ENCODE results near the gene LRRC8D. TPM values are rescaled to one million over a fixed set of nuclear protein-coding genes. Genes with fewer than 3 reads are reported as not detected.

LRRC8D gene
- total RNA-seq, 1 experiment from 2014 or later = 36.2 TPM

DNA sequence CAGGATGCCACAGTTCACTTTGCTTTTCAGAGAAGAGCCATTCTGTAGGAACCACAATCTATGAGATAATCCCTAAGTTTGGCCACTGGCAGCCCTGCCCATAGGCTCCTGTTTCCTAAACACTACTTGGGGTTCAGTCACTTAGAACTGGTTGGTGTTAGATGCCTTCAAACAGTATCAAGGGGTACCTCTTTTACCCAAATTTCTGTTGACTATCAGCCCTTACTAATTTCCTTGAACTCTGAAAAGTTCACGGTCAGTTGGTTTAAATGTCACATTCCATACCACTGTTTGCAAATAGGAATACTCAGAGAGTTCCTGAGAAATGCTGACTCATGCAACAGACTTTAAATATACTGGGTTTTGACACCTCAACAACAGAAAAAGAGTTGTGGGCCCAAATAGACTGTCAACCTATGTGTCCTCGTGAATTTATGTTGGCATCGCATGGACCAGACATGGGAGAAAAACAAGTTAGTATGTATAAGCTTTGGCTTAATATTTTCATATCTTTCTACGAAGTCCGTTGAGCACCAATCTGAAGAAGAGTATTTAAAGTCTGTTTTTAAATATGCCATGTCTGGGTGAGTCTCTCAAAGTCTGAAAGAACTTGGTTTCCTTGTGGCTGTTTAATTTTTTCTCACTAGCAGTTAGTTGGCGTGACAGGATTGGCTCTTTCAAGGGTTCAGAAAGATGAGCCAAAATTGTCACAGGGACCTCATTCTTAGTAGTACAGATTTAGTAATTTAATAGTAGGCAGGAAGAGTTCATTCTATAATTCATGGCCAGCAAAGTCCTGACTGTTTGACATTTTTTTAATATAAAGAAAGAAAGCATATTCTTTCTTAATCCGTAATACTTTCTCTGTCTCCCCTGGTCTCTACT lies 117.6 kb downstream of the LRRC8D start:
- DNase-seq (ENCODE audit: low read depth) = no peak

DNA sequence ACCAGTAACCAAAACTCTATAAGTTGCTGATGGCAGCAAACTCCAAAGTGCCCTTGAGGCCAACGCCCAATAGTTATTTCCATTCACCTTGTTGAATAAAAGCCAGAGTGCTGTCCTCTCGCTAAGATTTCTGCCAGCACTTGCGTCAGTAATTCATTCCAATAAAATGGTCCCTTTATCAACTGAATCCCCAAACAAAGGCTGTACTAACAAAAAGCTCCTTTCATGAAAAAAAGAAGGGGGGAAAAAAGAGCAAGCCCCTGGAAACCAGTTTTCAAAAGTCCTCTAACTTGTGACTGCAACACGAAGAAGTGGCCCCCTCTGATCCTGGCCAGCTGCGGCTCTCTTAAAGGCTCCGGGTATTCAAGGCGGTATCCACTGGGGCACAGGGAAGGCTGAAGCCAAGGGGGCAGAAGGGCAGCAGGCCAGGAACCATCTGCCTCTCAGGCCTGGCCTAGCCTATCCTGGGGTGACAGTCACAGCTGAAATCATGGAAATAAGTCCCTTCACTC lies 118.3 kb downstream of the LRRC8D start:
- DNase-seq (ENCODE audit: low read depth) = no peak

DNA sequence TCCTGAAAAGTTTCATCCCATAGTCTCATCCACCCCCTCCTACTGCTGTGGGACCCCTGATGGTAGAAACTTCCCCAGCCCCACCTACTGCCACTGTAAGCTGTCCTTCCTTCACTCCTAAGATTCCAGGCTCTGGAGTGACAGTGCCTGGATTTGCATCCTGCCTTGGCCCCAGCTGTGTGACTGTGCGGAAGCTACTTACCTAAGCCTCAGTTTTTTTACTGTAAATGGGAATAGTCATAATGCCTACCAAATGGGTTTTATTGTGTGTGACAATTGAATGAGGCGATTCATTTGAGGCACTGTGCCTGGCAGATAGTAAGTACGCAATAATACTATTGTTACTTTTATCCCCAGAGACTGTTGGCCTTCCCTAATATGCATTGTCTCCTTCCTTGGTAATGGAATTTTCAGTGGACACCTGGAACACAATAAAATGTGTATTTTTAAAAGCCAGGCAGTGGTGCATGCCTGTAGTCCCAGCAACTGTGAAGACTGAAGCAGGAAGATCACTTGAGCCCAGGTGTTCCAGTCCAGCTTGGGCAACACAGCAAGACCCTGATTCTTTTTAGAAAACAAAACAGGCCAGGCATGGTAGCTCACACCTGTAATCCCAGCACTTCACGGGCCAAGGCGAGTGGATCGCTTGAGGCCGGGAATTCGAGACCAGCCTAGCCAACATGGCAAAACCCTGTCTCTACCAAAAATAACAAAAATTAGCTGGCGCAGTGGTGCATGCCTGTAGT lies 119.0 kb downstream of the LRRC8D start:
- no peak for DNase-seq (ENCODE audit: low read depth)

DNA sequence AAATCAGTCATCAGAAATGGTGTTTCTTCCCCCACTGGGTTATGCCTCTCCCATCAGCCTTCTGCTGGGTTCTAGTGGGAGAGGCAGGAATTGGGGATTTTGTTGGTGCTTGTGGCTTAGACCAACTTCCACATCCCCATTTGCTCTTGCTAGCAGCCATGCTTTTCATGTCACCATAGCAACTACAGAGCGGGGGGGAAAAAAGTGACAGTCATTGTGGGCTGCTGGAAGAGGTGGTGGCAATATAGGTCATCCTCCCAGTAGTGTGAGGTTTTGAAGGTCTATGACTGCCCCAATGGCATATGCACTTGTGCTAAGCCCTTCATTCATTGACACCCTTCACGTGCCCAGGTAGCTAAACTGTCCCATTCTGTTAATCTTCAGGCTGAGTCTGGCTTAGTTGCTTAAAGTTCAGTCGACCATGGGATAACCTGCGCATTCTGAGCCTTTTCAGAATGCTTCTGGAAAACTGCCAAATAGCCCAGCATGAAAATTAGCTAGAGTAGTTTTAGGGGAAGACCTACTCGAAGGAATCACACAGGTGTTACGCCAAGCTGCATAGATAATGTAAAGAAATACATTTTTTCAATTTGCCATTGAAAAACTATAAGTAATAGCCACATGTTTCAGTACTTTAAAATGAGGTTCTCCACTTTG lies 120.4 kb downstream of the LRRC8D start:
- no peak for DNase-seq (ENCODE audit: low read depth)

DNA sequence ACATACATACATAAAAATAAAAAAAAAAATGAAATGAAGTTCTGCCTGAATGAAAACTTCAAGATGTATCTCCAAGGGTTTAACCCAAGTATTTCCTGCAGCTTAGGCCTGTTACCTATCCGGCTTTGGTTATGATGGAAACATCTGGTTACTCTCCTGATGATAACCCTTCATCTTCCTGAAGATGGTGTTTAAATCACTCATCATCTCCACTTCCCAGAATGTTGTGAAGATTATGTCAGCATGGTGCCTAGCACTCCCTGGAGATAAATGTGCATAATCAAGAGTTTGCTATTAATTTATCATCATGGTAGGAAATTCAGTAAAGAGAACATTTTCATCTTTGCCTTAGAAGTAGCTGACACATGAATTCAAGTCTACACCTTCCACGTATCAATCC lies 121.2 kb downstream of the LRRC8D start:
- DNase-seq (ENCODE audit: low read depth) = no peak

DNA sequence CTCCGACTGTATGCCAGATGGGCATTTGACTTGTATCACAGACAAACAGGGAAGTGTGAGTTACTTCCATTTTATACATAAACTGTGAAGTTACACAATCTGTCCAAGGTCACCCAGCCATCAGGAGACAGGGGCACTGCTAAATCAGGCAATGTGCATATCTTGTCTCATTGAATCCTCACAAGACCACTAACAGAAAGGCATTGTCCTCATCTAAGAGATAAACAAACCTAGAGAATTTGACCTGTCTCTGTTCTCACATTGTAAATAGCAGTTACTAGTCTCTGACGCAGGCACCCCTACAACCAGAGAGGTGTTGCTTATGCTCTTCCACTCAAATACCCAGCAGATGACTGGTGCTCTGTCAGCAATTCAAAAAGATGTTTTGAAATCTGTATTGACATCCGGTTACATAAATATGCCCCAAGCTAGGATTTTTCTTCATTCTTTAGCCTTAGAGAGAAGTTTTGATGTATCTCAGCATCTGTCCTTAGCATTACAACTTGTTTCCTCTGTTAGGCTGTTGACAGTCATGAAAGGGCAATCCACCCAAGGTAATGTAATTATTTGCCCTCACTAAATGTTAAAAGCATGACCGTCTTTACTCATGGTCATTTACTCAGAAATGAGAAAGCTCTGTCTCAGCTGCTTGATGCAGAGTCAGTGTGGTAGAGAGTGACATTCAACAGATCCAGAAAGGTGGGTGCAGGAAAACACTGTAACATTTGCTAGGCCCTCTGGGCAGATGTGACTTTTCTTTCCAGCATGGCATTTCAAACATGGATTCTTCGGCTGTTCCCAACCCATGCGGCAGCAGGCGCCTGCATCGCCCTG lies 122.2 kb downstream of the LRRC8D start:
- no peak for DNase-seq (ENCODE audit: low read depth)

DNA sequence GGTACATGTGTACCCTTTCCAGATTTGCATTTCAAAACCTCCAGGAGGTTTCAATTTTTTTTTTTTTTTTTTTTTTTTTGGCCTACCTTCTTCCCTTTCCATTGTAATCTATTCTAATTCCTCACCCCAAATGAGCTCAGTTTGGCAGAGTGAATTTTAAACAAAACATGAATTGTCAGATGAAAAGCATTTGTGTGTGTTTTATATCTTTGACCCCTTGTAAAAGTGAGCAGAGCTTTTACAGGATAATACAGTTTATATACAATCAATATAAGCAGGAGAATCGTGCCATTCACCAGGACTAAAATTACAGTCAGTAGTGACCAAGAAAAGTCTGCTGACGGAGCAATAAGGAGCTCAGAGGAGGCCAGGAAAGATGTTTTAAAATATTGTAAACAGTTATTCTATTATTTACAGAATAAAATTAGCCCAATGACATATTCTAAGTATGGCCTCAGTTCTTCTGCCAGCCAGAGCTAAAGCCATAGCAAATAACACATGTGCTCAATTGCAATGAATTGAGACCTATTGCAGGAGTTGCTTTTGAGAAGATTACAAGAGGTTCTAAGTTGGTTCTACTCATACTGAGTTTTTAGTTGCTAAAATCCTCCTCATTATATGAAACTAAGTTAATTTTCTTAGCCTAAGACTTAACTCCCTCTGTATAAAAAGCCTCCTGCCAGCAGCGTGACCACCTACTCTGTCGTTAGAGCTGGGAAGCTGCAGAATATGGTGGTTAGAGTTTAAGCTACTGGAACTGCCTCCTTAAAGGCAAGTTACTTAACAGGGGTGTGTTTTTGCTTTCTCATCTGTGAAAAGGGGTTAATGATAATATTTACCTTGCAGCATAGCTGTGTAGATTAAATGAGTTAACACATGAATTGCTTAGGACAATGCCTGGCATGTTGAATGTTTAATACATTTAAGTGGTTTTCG lies 123.3 kb downstream of the LRRC8D start:
- no peak for DNase-seq (ENCODE audit: low read depth)

DNA sequence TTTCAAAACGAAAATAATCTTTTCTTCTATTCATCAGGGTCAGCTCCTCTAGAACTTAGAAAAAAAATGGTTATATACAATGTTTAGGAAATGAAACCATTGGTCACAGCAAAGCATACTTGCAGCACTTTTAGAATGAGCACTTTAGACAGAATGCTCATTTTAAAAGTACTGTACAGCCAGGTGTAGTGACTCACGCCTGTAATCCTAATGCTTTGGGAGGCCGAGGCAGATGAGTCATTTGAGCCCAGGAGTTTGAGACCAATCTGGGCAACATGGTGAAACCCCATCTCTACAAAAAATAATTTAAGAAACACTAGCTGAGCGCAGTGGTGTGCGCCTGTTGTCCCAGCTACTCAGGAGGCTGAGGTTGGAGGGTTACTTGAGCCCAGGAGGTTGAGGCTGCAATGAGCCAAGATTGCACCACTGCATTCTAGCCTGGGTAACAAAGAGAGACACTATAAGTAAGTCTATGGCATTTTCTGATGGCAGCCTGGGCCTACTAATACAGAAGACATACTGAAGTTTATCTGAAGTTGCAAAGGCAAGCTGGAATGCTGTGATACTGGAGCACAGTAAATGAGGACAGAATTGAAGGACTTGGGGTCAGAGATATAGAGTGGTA lies 125.1 kb downstream of the LRRC8D start:
- peak; percentile 82 for DNase-seq (ENCODE audit: low read depth)

DNA sequence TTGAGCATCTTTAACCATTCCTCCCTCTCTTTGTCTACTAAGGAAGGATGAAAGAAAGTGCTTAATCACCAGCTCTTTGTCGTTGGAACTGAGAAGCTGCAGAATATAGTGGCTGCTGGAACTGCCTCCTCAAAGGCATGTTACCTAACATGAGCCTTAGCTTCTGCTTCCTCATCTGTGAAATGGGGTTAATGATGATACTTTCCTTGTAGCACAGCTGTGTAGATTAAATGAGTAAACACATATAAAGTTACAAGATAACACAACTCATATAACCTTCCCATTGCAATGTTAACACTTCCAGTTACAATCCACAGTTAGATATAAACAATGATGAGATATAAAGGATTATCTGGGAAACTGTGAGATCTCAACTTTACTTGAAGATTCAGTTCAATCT lies 125.7 kb downstream of the LRRC8D start:
- no peak for DNase-seq (ENCODE audit: low read depth)

DNA sequence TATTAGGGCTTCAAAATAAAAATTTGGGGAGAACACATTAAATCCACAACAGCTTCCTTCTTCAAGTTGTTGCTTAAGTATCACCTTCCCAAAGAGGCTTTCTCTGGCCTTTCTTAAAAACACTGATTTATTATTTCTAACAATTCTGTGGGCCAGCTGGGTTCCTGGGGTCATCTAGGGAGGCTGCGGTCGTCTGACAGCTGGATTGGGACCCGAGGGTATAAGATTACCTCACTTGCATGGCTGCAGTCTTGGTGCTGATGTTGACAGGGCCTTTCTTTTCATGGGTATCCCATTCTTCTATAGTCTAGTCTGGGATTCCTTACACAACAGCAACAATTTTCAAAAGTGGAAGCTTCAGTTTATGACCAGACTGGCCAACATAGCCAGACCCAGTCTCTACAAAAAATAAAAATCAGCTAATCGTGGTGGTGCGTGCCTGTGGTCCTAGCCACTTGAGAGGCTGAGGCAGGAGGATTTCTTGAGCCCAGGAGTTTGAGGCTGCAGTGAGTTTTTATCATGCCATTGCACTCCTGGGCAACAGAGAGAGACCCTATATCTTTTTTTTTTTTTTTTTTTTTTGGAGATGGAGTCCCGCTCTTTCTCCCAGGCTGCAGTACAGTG lies 128.0 kb downstream of the LRRC8D start:
- DNase-seq (ENCODE audit: low read depth) = no peak

DNA sequence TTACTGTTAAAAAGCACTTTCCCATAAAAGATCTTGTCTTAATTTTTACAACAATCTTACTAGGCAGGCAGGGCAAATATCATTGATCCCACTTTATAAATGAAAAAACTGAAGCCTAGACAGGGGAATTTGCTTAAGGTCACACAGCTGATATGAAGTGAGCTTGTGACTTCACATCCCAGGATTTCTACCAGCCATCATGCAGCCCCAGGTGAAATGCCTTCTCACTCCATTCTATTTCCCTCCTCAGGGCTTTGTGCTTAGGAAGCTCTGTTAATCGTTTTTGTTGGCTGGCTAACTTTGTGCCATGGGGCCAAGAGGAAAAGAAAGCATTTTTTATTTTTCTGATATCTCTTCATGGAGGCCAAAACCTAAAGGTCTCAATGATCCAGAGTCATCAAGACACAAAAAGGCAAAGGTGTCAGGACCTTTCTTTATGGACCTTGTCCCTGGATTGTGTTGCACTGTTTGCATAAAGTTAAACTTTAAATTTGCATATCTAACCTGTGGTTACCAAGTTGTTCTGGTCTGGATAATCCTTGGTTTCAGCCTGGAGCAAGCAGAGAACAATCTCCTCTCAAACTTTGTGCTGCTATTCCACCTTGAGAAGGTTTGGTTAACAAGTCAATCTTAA lies 129.3 kb downstream of the LRRC8D start:
- DNase-seq (ENCODE audit: low read depth) = no peak

DNA sequence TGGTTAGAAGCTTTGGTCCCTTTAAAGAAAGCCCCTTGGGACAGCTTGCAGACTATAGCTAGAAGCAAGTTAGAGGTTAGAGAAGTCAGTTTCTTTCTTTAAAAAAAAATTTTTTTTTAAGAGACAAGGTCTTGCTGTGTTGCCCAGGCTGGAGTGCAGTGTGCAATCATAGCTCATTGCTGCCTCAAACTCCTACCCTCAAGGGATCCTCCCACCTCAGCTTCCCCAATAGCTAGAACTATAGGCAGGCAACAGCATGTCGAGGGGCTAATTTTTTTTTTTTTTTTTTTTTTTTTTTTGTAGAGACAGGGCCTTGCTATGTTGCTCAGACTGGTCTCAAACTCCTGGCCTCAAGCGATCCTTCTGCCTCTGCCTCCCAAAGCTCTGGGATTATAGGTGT lies 129.9 kb downstream of the LRRC8D start:
- DNase-seq (ENCODE audit: low read depth) = no peak

DNA sequence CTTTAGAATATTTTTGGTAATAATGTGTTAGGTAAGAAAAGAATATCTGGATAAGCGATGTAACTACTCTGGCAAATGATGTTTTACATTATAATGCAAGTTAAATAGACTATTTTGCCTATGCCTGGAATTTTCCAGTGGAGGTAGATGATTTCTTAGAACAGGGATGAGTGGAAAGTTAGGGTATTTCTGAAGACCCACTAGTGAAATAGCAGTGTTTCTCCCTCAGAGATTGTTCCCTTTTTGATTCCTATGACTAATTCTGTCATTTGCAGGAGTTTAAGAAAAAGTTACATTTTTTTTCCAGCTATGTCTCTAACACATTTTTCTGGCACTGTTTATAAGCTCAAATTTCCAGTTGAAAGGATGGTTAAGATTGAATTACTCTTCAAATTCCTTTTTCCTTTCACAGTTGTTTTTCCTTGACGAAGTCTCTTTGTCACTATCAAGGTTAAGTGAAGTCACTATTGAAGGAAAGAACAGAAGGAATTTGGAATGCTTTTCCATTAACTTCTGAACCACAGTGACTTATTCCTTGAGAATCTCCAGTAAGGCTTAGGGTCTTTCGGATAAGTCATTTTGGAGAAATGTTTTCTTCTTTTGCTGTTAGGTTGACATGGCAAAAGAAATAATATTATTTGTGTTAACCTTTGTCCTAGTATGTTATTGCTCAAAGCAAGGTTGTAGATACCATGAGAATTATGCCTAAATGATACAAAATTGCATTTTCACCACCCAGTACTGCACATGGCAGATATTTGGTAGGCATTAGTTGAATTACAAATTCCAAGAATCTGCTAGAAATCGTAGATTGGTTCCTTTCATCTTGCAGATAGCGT lies 131.2 kb downstream of the LRRC8D start:
- DNase-seq (ENCODE audit: low read depth) = peak; percentile 40

DNA sequence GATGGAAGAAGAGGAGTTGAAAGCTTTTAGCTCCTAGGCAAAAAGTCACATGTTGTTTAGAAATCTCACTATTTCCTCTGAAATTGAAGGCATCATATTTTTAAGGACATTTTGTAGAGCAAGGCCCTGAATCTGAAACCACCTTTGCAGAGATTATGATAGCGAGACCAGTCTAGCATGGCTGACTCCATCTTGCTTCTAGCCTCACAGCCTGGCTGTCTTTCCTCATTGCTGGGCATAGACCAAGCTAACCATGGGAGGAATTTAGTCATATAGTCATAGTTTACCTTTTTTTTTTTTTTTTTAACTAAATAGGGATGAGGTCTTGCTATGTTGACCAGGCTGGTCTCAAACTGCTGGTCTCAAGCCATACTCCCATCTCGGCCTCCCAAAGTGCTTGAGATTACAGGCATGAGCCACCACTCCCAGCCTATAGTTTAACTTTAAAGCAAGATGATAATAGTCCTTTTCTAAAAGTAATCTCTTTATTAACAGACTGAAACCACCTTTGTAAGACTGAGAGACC lies 131.8 kb downstream of the LRRC8D start:
- DNase-seq (ENCODE audit: low read depth) = peak; percentile 29

DNA sequence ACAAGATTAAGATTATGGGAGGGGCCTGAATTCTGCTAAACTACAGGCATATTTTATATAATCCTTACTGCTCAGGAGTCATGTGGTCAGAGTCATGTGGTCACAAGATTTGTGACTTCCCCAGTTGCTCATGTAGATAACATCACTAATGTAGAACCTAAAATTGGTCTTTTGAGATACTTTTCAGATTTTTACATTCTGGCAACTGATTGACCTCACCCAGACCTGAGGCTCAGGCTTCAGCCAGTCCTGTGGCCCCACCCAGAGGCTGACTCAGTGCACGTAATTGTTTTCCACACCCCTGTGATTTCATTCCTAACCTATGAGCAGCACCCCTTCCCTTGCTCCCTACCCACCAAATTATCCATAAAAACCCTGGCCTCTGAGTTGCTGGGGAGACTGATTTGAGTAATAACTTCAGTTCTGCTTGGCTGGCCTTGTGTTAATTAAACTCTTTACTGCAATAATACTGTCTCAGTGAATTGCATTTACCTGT lies 132.3 kb downstream of the LRRC8D start:
- DNase-seq (ENCODE audit: low read depth) = peak; percentile 95

DNA sequence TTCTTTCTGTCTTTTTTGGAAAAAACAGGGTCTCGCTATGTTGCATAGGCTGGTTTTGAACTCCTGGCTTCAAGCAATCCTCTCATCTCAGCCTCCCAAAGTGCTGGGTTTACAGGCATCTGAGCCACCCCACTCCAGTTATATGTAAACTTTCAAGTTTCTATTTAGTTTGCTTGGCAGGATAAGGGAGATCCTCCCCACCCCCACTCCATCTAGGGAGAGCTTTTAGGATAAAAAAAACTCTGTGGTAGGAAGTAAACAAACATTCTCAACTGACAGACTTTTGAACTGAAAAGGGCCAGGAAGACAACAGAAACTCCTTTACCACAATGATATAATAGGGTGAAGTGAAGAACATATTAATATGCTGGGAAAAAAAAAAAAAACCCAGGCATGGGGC lies 133.1 kb downstream of the LRRC8D start:
- DNase-seq (ENCODE audit: low read depth) = no peak

DNA sequence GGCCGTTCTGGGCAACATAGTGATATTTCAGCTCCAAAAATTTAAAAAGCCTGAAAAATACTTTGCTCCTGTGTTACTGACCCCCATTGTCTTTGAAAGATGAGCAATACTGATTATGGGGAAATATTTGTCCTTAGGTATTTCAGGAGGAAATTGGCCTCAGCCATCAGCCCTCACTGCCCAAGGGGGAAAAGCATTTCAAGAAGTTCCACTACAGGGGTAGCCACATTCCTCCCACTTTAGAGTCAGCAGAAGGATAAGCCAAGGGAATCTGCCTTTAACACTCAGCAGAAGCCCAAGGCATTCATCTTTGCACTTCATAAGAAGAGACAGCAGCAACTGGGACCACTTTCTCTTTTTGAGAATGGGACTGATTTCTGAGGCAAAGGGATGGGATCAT lies 133.6 kb downstream of the LRRC8D start:
- DNase-seq (ENCODE audit: low read depth) = no peak
